ENCODE data around the gene TESK2.
"Not testable (repeated sequence)": the region's sequence is repeated elsewhere in the genome, so short reads cannot be mapped to it uniquely, and the experiment has no call there.

The TESK2 gene

GRCh38 chr1:45410850-45411509 is 80.0 kb downstream of the TESK2 start:
- peak in 1 of 2 donors; percentile 0 for DNase-seq

- DNase-seq = no peak
These were observed 81.7 kb downstream of the TESK2 start for GRCh38 chr1:45409276-45409675.

- DNase-seq = no peak
These were observed 83.2 kb downstream of the TESK2 start for GRCh38 chr1:45407629-45408287.

GRCh38 chr1:45405636-45406035 is 85.3 kb downstream of the TESK2 start:
- no peak for DNase-seq

- no peak for DNase-seq
These were observed 87.2 kb downstream of the TESK2 start for GRCh38 chr1:45403718-45404117.

- DNase-seq = no peak
These were observed 87.7 kb downstream of the TESK2 start for GRCh38 chr1:45403298-45403697.

GRCh38 chr1:45401524-45401923 is 89.4 kb downstream of the TESK2 start:
- no peak for DNase-seq

GRCh38 chr1:45400049-45400448 is 90.9 kb downstream of the TESK2 start:
- DNase-seq = no peak

GRCh38 chr1:45397285-45397684 is 93.7 kb downstream of the TESK2 start:
- DNase-seq = no peak

GRCh38 chr1:45395582-45395981 is 95.4 kb downstream of the TESK2 start:
- no peak for DNase-seq

- DNase-seq = no peak
These were observed 95.9 kb downstream of the TESK2 start for GRCh38 chr1:45395051-45395450.

GRCh38 chr1:45394342-45394741 is 96.6 kb downstream of the TESK2 start:
- no peak for DNase-seq

- no peak for DNase-seq
These were observed 97.2 kb downstream of the TESK2 start for GRCh38 chr1:45393718-45394302.

GRCh38 chr1:45386219-45386618 is 104.7 kb downstream of the TESK2 start:
- no peak for DNase-seq

GRCh38 chr1:45385302-45385701 is 105.7 kb downstream of the TESK2 start:
- no peak for DNase-seq

- DNase-seq = not testable (repeated sequence)
These were observed 106.8 kb downstream of the TESK2 start for GRCh38 chr1:45384213-45384612.

GRCh38 chr1:45383191-45383590 is 107.8 kb downstream of the TESK2 start:
- no peak for DNase-seq

GRCh38 chr1:45381243-45381642 is 109.7 kb downstream of the TESK2 start:
- no peak for DNase-seq

- DNase-seq = no peak
These were observed 110.2 kb downstream of the TESK2 start for GRCh38 chr1:45380730-45381129.

- DNase-seq = no peak
These were observed 110.8 kb downstream of the TESK2 start for GRCh38 chr1:45380125-45380524.

GRCh38 chr1:45379524-45379923 is 111.4 kb downstream of the TESK2 start:
- no peak for DNase-seq

GRCh38 chr1:45378184-45378583 is 112.8 kb downstream of the TESK2 start:
- no peak for DNase-seq

- no peak for DNase-seq
These were observed 115.6 kb downstream of the TESK2 start for GRCh38 chr1:45375104-45376090.
